HepG2 (cell line): ENCODE results near the gene BAZ1B. TPM values are rescaled to one million over a fixed set of nuclear protein-coding genes. Genes with fewer than 3 reads are reported as not detected.

ENCODE experiments used
- ATAC-seq: fragments of 200-7000 bp; cut with Tn5 transposase; 3 replicates; pipeline ENCODE4 v1.9.1; 2020; ENCODE audit warnings: mild to moderate bottlenecking, moderate library complexity
- BruUV-seq: library from RNA; stranded (reverse); fragments of 400-500 nt; replicated peaks from 2 replicates; lab custom pipeline; 2021; lab: Mats Ljungman, UMichigan
- CTCF ChIA-PET: fragments of 300-600 bp; formaldehyde crosslinking; extraction: SDS; loops from one replicate; lab custom pipeline; 2021; ENCODE audit warnings: low total read pairs, inconsistent platforms, low intra/inter-chr PET ratio; lab: Yijun Ruan, JAX
- POLR2A ChIA-PET: fragments of 350-600 bp; sonication (Branson Sonifier 250); formaldehyde crosslinking; loops from one replicate; lab custom pipeline; 2020; ENCODE audit warnings: antibody characterized with exemption, inconsistent platforms; lab: Yijun Ruan, JAX
- DNase-seq: peaks from one replicate; pipeline ENCODE4 v3.0.0-alpha.2; 2015; ENCODE audit warnings: low spot score
- FAIRE-seq: peaks from 3 replicates; lab custom pipeline; 2011; peaks lifted over from hg19 to GRCh38; lab: Jason Lieb, UNC
- H2AFZ ChIP-seq: one replicate; pipeline ENCODE4 v1.6.1; 2011; ENCODE audit warnings: low read length, inconsistent platforms
- H3K27ac ChIP-seq: fragments of 300-600 bp; 3 replicates; pipeline ENCODE4 v1.8.0; 2011; ENCODE audit warnings: mixed run types, mild to moderate bottlenecking, mixed read lengths, low read length, inconsistent platforms; ENCODE audit not compliant: insufficient read depth; ENCODE audit errors: extremely low read length
- H3K27me3 ChIP-seq, 2 experiments: fragments of 200-600 bp in 1 of 2; 2 replicates in 1 of 2; 3 replicates in 1 of 2; pipeline versions ENCODE4 v1.6.0 to v1.8.0; 2011; ENCODE audit warnings: low read length in 2 of 2, mild to moderate bottlenecking in 2 of 2, moderate library complexity in 2 of 2, inconsistent platforms in 1 of 2; ENCODE audit not compliant: insufficient read depth in 2 of 2, control insufficient read depth in 1 of 2
- H3K36me3 ChIP-seq, 2 experiments: fragments of 200-600 bp in 1 of 2; replicated peaks in 1 of 2; 2 replicates in 1 of 2; 3 replicates in 1 of 2; pipeline versions ENCODE4 v1.5.1 to v1.8.0; 2011; ENCODE audit warnings: low read length in 2 of 2, inconsistent platforms in 1 of 2; ENCODE audit not compliant: insufficient read depth in 2 of 2, control insufficient read depth in 1 of 2
- H3K4me1 ChIP-seq: 2 replicates; pipeline ENCODE4 v1.5.1; 2012; ENCODE audit warnings: low read length, inconsistent platforms; ENCODE audit not compliant: insufficient read depth
- H3K4me2 ChIP-seq: 2 replicates; pipeline ENCODE4 v1.6.0; 2011; ENCODE audit warnings: low read depth, low read length, inconsistent platforms
- H3K4me3 ChIP-seq, 3 experiments: fragments of 200-600 bp in 1 of 3; sonication (generic), shearing (Covaris generic) in 1 of 3; replicated peaks in 1 of 3; 2 replicates each; pipeline ENCODE4 v1.5.1; 2011 to 2016; ENCODE audit warnings: low read length in 3 of 3, inconsistent platforms in 2 of 3, low read depth in 2 of 3, mild to moderate bottlenecking in 2 of 3, control low read depth in 1 of 3, mixed read lengths in 1 of 3; ENCODE audit not compliant: insufficient read depth in 1 of 3
- H3K79me2 ChIP-seq: one replicate; pipeline ENCODE4 v1.6.1; 2011; ENCODE audit warnings: low read length, inconsistent platforms; ENCODE audit not compliant: insufficient read depth
- H3K9ac ChIP-seq: 2 replicates; pipeline ENCODE4 v1.6.0; 2011; ENCODE audit warnings: mild to moderate bottlenecking, low read depth, low read length, inconsistent platforms; ENCODE audit not compliant: insufficient read depth
- H3K9me3 ChIP-seq: 2 replicates; pipeline ENCODE4 v1.5.1; 2012; ENCODE audit warnings: mild to moderate bottlenecking, low read length
- H4K20me1 ChIP-seq: 2 replicates; pipeline ENCODE4 v1.6.0; 2011; ENCODE audit warnings: inconsistent platforms, mild to moderate bottlenecking, low read length, moderate library complexity; ENCODE audit not compliant: insufficient read depth
- ATF7 ChIP-seq, 2 experiments: fragments of 450-650 bp in 1 of 2; sonication (generic) in 1 of 2; formaldehyde crosslinking in 1 of 2; IDR thresholded peaks; 2 replicates each; pipeline versions ENCODE4 v1.4.0 to v1.6.1; 2016 to 2020; ENCODE audit warnings: antibody characterized with exemption in 1 of 2, mild to moderate bottlenecking in 1 of 2, missing genetic modification reagents in 1 of 2
- GZF1 ChIP-seq: sonication (generic); formaldehyde crosslinking; IDR thresholded peaks from 2 replicates; pipeline ENCODE4 v1.5.1; 2020; ENCODE audit warnings: mild to moderate bottlenecking, missing genetic modification reagents
- KAT7 ChIP-seq: IDR thresholded peaks from 2 replicates; pipeline ENCODE4 v1.6.1; 2018; ENCODE audit warnings: borderline replicate concordance, missing compliant biosample characterization
- KDM5B ChIP-seq: sonication (generic); formaldehyde crosslinking; IDR thresholded peaks from 2 replicates; pipeline ENCODE4 v1.4.0; 2020; ENCODE audit warnings: missing genetic modification reagents, mild to moderate bottlenecking, borderline replicate concordance
- MIXL1 ChIP-seq: IDR thresholded peaks from 2 replicates; pipeline ENCODE4 v1.6.1; 2016
- RFXAP ChIP-seq: sonication (generic); formaldehyde crosslinking; IDR thresholded peaks from 2 replicates; pipeline ENCODE4 v1.4.0; 2020; ENCODE audit warnings: missing genetic modification reagents, borderline replicate concordance
- XRCC5 ChIP-seq: fragments of 200-400 bp; formaldehyde crosslinking; optimal IDR thresholded peaks from 2 replicates; pipeline ENCODE3; 2017; ENCODE audit warnings: mild to moderate bottlenecking, low read length
- ZBTB42 ChIP-seq: sonication (generic); formaldehyde crosslinking; IDR thresholded peaks from 2 replicates; pipeline ENCODE4 v1.5.0; 2020; ENCODE audit warnings: mild to moderate bottlenecking, missing genetic modification reagents
- ZNF282 ChIP-seq: fragments of 450-650 bp; IDR thresholded peaks from 2 replicates; pipeline ENCODE4 v1.6.1; 2018; ENCODE audit not compliant: partially characterized antibody
- ZNF816 ChIP-seq: sonication (generic); formaldehyde crosslinking; IDR thresholded peaks from 2 replicates; pipeline ENCODE4 v1.8.0; 2022; ENCODE audit warnings: missing genetic modification reagents, mild to moderate bottlenecking, borderline replicate concordance
- WGBS: methylation state at CpG from one replicate; pipeline ENCODE4 v1.1.6; 2017; ENCODE audit warnings: low lambda C conversion rate; 5-methylcytosine and 5-hydroxymethylcytosine counted together
- in situ Hi-C: cut with HindIII; loops from 2 replicates; pipeline ENCODE4 v1.10.0; 2017; ENCODE audit warnings: low pct_unique_long_range_greater_than_20kb; ENCODE audit not compliant: extremely low pct_ligation_motif_present
- intact Hi-C: fragments of 100-400 bp; cut with micrococcal nuclease; formaldehyde crosslinking; loops from one replicate; pipeline ENCODE4 v1.10.0; 2022; ENCODE audit not compliant: unreplicated experiment
- polyA plus RNA-seq, 8 experiments: library from polyadenylated mRNA; depleted of rRNA in 3 of 8; stranded (reverse) in 7 of 8; unstranded in 1 of 8; fragments of >200 nt; fragmentation: Illumina TruSeq in 4 of 8; extraction: Trizol in 4 of 8; gene quantifications; 2 replicates each; pipeline versions ENCODE4 v1.2.1 to v1.2.3, GENCODE V29; 2011 to 2016; ENCODE audit warnings: low read depth in 4 of 8, missing spikeins in 1 of 8, mixed read lengths in 1 of 8; ENCODE audit not compliant: insufficient read depth in 1 of 8
- total RNA-seq, 5 experiments: library from RNA; depleted of rRNA; stranded (reverse); fragments of >200 nt; fragmentation: Illumina TruSeq; extraction: Trizol; gene quantifications; 2 replicates each; pipeline ENCODE4 v1.2.3, GENCODE V29; 2016; ENCODE audit warnings: low read depth in 1 of 5
- TF ChIP-seq, protein P1 (sequence below): sonication (generic); formaldehyde crosslinking; IDR thresholded peaks from 2 replicates; pipeline ENCODE4 v1.8.1; 2023; ENCODE audit warnings: mild to moderate bottlenecking, moderate library complexity, missing genetic modification reagents
- TF ChIP-seq, protein P2 (sequence below): sonication (generic); formaldehyde crosslinking; IDR thresholded peaks from 2 replicates; pipeline ENCODE4 v1.5.0; 2020; ENCODE audit warnings: mild to moderate bottlenecking, missing genetic modification reagents, borderline replicate concordance
- TF ChIP-seq, protein P3 (sequence below): sonication (generic); formaldehyde crosslinking; IDR thresholded peaks from 2 replicates; pipeline ENCODE4 v1.8.0; 2022; ENCODE audit warnings: mild to moderate bottlenecking, missing genetic modification reagents, borderline replicate concordance
- TF ChIP-seq, protein P4 (sequence below): sonication (generic); formaldehyde crosslinking; IDR thresholded peaks from 2 replicates; pipeline ENCODE4 v1.4.0; 2020; ENCODE audit warnings: mild to moderate bottlenecking, low read depth, missing genetic modification reagents

BAZ1B gene
- total and polyA plus RNA-seq, 2 of the 13 experiments (the other 11 are each of a cell fraction or from before 2014, with no cell fraction given) = 18.6 to 69.4 TPM

DNA sequence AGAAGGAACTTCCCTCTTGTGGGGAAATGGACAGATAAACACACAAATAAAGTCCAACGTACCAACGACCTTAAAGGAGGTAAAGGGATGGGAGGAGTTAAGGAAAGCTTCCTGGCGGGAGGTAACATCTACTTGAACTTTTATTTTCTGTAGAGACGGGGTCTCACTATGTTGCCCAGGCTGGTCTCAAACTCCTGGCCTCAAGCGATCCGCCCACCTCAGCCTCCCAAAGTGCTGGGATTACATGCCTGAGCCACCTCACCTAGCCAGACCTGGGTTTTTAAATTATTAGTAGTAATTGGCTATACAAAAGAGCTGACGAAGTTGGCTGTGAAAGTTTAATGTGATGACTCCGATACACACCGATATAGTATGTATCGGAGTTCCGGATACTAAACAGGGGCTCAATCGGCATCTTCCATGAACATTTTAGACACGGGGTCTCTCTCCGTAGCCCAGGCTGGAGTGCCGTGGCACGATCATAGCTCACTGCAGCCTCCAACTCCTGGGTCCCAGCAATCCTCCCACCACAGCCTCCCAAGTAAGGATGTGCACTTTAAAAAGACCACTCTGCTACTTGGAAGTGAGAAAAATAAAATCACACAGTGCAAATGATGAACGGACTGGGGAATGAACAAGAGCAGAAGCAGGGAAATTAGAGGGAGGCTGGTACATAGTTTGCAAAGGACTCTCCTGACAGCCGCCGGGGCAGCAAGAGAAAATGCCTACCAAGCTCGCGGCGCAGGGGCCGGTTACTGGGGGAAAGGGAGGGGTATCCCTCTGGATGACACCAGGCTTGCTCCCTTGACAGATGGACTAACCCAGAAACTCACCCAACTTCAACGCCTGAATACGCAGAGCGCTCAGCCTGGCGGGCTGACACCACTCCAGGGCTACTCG, 34.4 kb upstream of the BAZ1B start:
- Histone ChIP-seq H2AFZ (no peak overlapping the region), H3K4me1 (peaks cover 48% of the 10 kb centered on the region), H4K20me1 (peaks cover 5% of the 10 kb centered on the region; the same call in 1 of the 2 replicates), H3K79me2 (peaks cover 27% of the 10 kb centered on the region), H3K4me3 (peak overlapping the region; percentile 77 to 90 (median 86)), H3K27me3 (no peaks in the 10 kb centered on the region; a peak in 1 of 5 replicates), H3K27ac (peak overlapping the region; percentile 50), H3K9ac (peak overlapping the region; percentile 94), H3K9me3 (no peaks in the 10 kb centered on the region), H3K4me2 (peak overlapping the region; percentile 88), H3K36me3 (peaks cover 0 to 10% of the 10 kb centered on the region in 2 experiments; a peak in 3 of 5 replicates)
- TSS peak; percentile 74 for BruUV-seq
- in situ Hi-C loops = no loop called here
- no peak for ATAC-seq
- DNase-seq = no peak
- ChIA-PET CTCF (no interaction called here), POLR2A (interaction anchor here (0.6 to 2.5 kb wide), 7 partner anchors 11 to 159 kb away, joined by 3 to 16 read pairs (median 3); partner anchors contain the start of genes BAZ1B and TBL2)
- WGBS = 23% methylated on average over 22 of the region's 28 CpGs
- peak; percentile 44 for FAIRE-seq
- intact Hi-C loops = loop anchor here (5.0 kb wide), 1 partner anchor 34 kb away; the partner anchor contains the start of gene BAZ1B
- no peak for TF ChIP-seq ATF7 (IDR thresholded peaks at IDR 0.05)
- no peak for TF ChIP-seq ATF7 (CRISPR knock-in tag; IDR thresholded peaks at IDR 0.05)
- TF ChIP-seq ZNF816 (CRISPR knock-in tag) = 0 out of 2 replicates have a peak, but pooled peaks have one; percentile 15
- TF ChIP-seq ZNF282 = no peak
- no peak for TF ChIP-seq GZF1
- TF ChIP-seq, protein P1, sequence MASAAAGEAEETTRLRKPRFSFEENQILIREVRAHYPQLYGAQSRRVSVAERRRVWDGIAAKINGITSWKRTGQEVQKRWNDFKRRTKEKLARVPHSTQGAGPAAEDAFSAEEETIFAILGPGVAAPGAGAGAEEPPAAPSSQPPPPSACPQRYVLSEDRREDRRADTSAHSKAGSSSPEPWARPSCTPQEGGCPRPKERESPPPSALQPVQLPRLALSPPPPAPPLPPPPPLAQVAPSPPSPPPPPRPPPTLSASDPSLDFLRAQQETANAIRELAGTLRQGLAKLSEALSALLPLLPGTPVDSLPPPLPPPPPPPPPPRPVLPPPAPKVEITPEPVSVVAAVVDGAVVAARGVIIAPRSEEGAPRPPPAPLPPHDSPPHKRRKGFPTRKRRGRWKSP = 0 out of 2 replicates have a peak, but pooled peaks have one; percentile 46
- TF ChIP-seq XRCC5 = peak; percentile 32
- TF ChIP-seq, protein P2, sequence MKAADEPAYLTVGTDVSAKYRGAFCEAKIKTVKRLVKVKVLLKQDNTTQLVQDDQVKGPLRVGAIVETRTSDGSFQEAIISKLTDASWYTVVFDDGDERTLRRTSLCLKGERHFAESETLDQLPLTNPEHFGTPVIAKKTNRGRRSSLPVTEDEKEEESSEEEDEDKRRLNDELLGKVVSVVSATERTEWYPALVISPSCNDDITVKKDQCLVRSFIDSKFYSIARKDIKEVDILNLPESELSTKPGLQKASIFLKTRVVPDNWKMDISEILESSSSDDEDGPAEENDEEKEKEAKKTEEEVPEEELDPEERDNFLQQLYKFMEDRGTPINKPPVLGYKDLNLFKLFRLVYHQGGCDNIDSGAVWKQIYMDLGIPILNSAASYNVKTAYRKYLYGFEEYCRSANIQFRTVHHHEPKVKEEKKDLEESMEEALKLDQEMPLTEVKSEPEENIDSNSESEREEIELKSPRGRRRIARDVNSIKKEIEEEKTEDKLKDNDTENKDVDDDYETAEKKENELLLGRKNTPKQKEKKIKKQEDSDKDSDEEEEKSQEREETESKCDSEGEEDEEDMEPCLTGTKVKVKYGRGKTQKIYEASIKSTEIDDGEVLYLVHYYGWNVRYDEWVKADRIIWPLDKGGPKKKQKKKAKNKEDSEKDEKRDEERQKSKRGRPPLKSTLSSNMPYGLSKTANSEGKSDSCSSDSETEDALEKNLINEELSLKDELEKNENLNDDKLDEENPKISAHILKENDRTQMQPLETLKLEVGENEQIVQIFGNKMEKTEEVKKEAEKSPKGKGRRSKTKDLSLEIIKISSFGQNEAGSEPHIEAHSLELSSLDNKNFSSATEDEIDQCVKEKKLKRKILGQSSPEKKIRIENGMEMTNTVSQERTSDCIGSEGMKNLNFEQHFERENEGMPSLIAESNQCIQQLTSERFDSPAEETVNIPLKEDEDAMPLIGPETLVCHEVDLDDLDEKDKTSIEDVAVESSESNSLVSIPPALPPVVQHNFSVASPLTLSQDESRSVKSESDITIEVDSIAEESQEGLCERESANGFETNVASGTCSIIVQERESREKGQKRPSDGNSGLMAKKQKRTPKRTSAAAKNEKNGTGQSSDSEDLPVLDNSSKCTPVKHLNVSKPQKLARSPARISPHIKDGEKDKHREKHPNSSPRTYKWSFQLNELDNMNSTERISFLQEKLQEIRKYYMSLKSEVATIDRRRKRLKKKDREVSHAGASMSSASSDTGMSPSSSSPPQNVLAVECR (CRISPR knock-in tag) = peak; percentile 74; the same call in 1 of the 2 replicates
- TF ChIP-seq, protein P3, sequence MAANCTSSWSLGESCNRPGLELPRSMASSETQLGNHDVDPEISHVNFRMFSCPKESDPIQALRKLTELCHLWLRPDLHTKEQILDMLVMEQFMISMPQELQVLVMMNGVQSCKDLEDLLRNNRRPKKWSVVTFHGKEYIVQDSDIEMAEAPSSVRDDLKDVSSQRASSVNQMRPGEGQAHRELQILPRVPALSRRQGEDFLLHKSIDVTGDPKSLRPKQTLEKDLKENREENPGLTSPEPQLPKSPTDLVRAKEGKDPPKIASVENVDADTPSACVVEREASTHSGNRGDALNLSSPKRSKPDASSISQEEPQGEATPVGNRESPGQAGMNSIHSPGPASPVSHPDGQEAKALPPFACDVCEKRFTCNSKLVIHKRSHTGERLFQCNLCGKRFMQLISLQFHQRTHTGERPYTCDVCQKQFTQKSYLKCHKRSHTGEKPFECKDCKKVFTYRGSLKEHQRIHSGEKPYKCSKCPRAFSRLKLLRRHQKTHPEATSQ (CRISPR knock-in tag) = 0 out of 2 replicates have a peak, but pooled peaks have one; percentile 35
- no peak for TF ChIP-seq RFXAP (CRISPR knock-in tag)
- TF ChIP-seq KAT7 = 0 out of 2 replicates have a peak, but pooled peaks have one; percentile 10
- 0 out of 2 replicates have a peak, but pooled peaks have one; percentile 15 for TF ChIP-seq ZBTB42 (CRISPR knock-in tag)
- TF ChIP-seq MIXL1 (CRISPR knock-in tag) = no peak
- TF ChIP-seq KDM5B = 0 out of 2 replicates have a peak, but pooled peaks have one; percentile 4
- TF ChIP-seq, protein P4, sequence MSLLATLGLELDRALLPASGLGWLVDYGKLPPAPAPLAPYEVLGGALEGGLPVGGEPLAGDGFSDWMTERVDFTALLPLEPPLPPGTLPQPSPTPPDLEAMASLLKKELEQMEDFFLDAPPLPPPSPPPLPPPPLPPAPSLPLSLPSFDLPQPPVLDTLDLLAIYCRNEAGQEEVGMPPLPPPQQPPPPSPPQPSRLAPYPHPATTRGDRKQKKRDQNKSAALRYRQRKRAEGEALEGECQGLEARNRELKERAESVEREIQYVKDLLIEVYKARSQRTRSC (CRISPR knock-in tag) = 0 out of 2 replicates have a peak, but pooled peaks have one; percentile 2
